C4-2B (cell line): Measurements from ENCODE around the gene RAB44.

Experiments
- ZFX ChIP-seq: fragments of 450-650 bp; IDR thresholded peaks from 2 replicates; pipeline ENCODE4 v1.6.1; 2017
- TF ChIP-seq, protein P1 (sequence below): fragments of 450-650 bp; conservative IDR thresholded peaks from 2 replicates; pipeline ENCODE4 v1.5.1; 2017; ENCODE audit warnings: mild to moderate bottlenecking

GRCh38 chr6:36739947-36740817 lies 42.6 kb downstream of the RAB44 start:
- TF ChIP-seq, protein P1, sequence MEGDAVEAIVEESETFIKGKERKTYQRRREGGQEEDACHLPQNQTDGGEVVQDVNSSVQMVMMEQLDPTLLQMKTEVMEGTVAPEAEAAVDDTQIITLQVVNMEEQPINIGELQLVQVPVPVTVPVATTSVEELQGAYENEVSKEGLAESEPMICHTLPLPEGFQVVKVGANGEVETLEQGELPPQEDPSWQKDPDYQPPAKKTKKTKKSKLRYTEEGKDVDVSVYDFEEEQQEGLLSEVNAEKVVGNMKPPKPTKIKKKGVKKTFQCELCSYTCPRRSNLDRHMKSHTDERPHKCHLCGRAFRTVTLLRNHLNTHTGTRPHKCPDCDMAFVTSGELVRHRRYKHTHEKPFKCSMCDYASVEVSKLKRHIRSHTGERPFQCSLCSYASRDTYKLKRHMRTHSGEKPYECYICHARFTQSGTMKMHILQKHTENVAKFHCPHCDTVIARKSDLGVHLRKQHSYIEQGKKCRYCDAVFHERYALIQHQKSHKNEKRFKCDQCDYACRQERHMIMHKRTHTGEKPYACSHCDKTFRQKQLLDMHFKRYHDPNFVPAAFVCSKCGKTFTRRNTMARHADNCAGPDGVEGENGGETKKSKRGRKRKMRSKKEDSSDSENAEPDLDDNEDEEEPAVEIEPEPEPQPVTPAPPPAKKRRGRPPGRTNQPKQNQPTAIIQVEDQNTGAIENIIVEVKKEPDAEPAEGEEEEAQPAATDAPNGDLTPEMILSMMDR, result no peak
- no peak for TF ChIP-seq ZFX
